Measurements from ENCODE around the gene FNDC11. TPM values are rescaled to one million over a fixed set of nuclear protein-coding genes. Genes with fewer than 3 reads are reported as not detected.

Gene FNDC11
- polyA plus RNA-seq, 2 of the 4 experiments (the other 2 are of a cell fraction): 0.14 to 0.18 TPM

DNA sequence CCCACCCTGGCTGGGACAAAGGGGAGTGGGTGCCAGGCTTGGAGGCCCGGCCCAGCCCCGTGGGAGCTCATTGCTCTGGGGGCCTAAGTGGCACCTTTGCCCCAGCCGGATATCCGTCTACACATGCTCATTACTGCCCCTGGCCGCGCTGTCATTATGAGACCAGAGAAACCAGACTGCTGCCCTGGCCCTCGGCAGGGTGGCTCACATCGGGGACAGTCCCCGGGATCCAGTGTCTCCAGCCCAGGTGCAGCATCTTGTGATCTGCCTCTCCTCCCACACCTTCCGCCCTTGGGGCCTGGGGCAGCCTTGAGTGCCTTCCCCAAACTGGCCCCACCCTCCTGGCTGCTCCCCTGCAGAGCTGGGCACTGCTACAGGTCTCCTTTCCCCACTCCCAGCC, 11.3 kb upstream of the FNDC11 start:
- Histone ChIP-seq H3K9me3 (no peaks in the 10 kb centered on the region), H3K4me2 (no peak overlapping the region), H3K4me3 (no peak overlapping the region), H3K4me1 (peaks cover 19% of the 10 kb centered on the region), H3K27ac (no peak overlapping the region)
- TF ChIP-seq HOXB13 (CRISPR knock-in tag; IDR thresholded peaks at IDR 0.05; ENCODE audit: low read depth): no peak
- no peak for TF ChIP-seq RNF2 (IDR thresholded peaks at IDR 0.05; ENCODE audit: borderline replicate concordance, low read depth)
- no peak for TF ChIP-seq CBX8 (IDR thresholded peaks at IDR 0.05)
- TF ChIP-seq NR3C1 (IDR thresholded peaks at IDR 0.05): no peak
- TF ChIP-seq NFE2L2 (conservative IDR thresholded peaks at IDR 0.05; ENCODE audit: low read length): no peak
- TF ChIP-seq, protein P1, sequence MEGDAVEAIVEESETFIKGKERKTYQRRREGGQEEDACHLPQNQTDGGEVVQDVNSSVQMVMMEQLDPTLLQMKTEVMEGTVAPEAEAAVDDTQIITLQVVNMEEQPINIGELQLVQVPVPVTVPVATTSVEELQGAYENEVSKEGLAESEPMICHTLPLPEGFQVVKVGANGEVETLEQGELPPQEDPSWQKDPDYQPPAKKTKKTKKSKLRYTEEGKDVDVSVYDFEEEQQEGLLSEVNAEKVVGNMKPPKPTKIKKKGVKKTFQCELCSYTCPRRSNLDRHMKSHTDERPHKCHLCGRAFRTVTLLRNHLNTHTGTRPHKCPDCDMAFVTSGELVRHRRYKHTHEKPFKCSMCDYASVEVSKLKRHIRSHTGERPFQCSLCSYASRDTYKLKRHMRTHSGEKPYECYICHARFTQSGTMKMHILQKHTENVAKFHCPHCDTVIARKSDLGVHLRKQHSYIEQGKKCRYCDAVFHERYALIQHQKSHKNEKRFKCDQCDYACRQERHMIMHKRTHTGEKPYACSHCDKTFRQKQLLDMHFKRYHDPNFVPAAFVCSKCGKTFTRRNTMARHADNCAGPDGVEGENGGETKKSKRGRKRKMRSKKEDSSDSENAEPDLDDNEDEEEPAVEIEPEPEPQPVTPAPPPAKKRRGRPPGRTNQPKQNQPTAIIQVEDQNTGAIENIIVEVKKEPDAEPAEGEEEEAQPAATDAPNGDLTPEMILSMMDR (IDR thresholded peaks at IDR 0.05): no peak
- TF ChIP-seq KDM5A (IDR thresholded peaks at IDR 0.05): no peak
- no peak for TF ChIP-seq NPAS2 (CRISPR knock-in tag; IDR thresholded peaks at IDR 0.05; ENCODE audit: borderline replicate concordance)
- no peak for TF ChIP-seq CHD2 (IDR thresholded peaks at IDR 0.05; ENCODE audit: low read length, partially characterized antibody)
- TF ChIP-seq, protein P2, sequence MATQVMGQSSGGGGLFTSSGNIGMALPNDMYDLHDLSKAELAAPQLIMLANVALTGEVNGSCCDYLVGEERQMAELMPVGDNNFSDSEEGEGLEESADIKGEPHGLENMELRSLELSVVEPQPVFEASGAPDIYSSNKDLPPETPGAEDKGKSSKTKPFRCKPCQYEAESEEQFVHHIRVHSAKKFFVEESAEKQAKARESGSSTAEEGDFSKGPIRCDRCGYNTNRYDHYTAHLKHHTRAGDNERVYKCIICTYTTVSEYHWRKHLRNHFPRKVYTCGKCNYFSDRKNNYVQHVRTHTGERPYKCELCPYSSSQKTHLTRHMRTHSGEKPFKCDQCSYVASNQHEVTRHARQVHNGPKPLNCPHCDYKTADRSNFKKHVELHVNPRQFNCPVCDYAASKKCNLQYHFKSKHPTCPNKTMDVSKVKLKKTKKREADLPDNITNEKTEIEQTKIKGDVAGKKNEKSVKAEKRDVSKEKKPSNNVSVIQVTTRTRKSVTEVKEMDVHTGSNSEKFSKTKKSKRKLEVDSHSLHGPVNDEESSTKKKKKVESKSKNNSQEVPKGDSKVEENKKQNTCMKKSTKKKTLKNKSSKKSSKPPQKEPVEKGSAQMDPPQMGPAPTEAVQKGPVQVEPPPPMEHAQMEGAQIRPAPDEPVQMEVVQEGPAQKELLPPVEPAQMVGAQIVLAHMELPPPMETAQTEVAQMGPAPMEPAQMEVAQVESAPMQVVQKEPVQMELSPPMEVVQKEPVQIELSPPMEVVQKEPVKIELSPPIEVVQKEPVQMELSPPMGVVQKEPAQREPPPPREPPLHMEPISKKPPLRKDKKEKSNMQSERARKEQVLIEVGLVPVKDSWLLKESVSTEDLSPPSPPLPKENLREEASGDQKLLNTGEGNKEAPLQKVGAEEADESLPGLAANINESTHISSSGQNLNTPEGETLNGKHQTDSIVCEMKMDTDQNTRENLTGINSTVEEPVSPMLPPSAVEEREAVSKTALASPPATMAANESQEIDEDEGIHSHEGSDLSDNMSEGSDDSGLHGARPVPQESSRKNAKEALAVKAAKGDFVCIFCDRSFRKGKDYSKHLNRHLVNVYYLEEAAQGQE (IDR thresholded peaks at IDR 0.05): no peak
- TF ChIP-seq, protein P3, sequence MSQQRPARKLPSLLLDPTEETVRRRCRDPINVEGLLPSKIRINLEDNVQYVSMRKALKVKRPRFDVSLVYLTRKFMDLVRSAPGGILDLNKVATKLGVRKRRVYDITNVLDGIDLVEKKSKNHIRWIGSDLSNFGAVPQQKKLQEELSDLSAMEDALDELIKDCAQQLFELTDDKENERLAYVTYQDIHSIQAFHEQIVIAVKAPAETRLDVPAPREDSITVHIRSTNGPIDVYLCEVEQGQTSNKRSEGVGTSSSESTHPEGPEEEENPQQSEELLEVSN (IDR thresholded peaks at IDR 0.05; ENCODE audit: borderline replicate concordance, low read depth): no peak
- TF ChIP-seq RCOR1 (IDR thresholded peaks at IDR 0.05; ENCODE audit: low read depth, low read length): no peak
- no peak for TF ChIP-seq CBX2 (IDR thresholded peaks at IDR 0.05; ENCODE audit: borderline replicate concordance, low read depth)
- no peak for TF ChIP-seq PHF8 (IDR thresholded peaks at IDR 0.05; ENCODE audit: borderline replicate concordance, low read depth)
- no peak for TF ChIP-seq FOSB (CRISPR knock-in tag; IDR thresholded peaks at IDR 0.05)
- no peak for TF ChIP-seq FOSL2 (IDR thresholded peaks at IDR 0.05)
- TF ChIP-seq FOSL2 (CRISPR knock-in tag; IDR thresholded peaks at IDR 0.05): no peak
- TF ChIP-seq POLR2AphosphoS2 (conservative IDR thresholded peaks at IDR 0.05; ENCODE audit: low read length): no peak
- TF ChIP-seq, protein P4, sequence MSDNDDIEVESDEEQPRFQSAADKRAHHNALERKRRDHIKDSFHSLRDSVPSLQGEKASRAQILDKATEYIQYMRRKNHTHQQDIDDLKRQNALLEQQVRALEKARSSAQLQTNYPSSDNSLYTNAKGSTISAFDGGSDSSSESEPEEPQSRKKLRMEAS (IDR thresholded peaks at IDR 0.05): no peak
- no peak for TF ChIP-seq HOXA7 (CRISPR knock-in tag; IDR thresholded peaks at IDR 0.05)
- TF ChIP-seq EP300 (IDR thresholded peaks at IDR 0.05): no peak
- 80% methylated on average over 8 of the region's 10 CpGs for WGBS (ENCODE audit: missing lambda C conversion rate)
- FAIRE-seq (no peak), ATAC-seq (no peak), DNase-seq (ENCODE audit: low read depth in 1 of 2, low spot score in 1 of 2) (no peak)
- CTCF ChIA-PET: interaction anchor here (2.0 kb wide), 1 partner anchor 431 kb away, joined by 7 read pairs; no protein-coding TSS in a partner anchor
- POLR2A ChIA-PET: interaction anchor here (1.0 kb wide), 1 partner anchor 438 kb away, joined by 4 read pairs; the partner anchor contains the start of gene PRPF6

DNA sequence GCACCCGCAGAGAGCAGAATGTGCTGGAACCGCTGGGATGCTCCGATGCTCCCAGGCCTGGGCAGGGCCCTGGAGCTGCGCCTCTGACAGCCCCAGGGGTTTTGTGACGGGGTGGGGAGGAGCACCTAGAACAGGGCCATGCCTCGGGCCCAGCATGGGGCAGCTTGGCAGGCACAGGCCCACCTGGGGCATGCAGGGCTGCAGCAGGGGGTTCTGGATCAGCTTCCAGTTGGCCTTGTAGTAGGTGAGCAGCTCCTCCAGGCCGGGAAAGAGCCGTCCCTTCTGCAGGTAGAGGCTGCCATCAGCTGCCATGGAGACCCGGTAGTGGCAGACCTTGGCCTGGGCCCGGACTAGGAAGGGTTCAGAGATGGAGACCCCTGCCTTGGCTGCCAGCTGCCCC, 10.8 kb upstream of the FNDC11 start:
- Histone ChIP-seq H3K4me3 (no peak overlapping the region), H3K27ac (no peak overlapping the region), H3K9me3 (no peaks in the 10 kb centered on the region), H3K4me2 (no peak overlapping the region), H3K4me1 (peaks cover 19% of the 10 kb centered on the region)
- DNase-seq (ENCODE audit: low read depth in 1 of 2, low spot score in 1 of 2) (no peak), ATAC-seq (no peak), FAIRE-seq (no peak)
- WGBS (ENCODE audit: missing lambda C conversion rate): 85% methylated on average over 5 of the region's 10 CpGs
- POLR2A ChIA-PET: interaction anchor here (0.6 kb wide), 1 partner anchor 407 kb away, joined by 5 read pairs; no protein-coding TSS in a partner anchor
- CTCF ChIA-PET: no interaction called here
- TF ChIP-seq, protein P2 (IDR thresholded peaks at IDR 0.05): no peak
- TF ChIP-seq CHD2 (IDR thresholded peaks at IDR 0.05; ENCODE audit: low read length, partially characterized antibody): no peak
- TF ChIP-seq, protein P5, sequence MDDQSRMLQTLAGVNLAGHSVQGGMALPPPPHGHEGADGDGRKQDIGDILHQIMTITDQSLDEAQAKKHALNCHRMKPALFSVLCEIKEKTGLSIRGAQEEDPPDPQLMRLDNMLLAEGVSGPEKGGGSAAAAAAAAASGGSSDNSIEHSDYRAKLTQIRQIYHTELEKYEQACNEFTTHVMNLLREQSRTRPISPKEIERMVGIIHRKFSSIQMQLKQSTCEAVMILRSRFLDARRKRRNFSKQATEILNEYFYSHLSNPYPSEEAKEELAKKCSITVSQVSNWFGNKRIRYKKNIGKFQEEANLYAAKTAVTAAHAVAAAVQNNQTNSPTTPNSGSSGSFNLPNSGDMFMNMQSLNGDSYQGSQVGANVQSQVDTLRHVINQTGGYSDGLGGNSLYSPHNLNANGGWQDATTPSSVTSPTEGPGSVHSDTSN (IDR thresholded peaks at IDR 0.05): no peak
- TF ChIP-seq EP300 (IDR thresholded peaks at IDR 0.05): no peak
- no peak for TF ChIP-seq NFE2L2 (conservative IDR thresholded peaks at IDR 0.05; ENCODE audit: low read length)
- TF ChIP-seq RNF2 (IDR thresholded peaks at IDR 0.05; ENCODE audit: borderline replicate concordance, low read depth): no peak
- TF ChIP-seq POLR2AphosphoS2 (conservative IDR thresholded peaks at IDR 0.05; ENCODE audit: low read length): no peak
- TF ChIP-seq HDAC2 (IDR thresholded peaks at IDR 0.05): no peak
- no peak for TF ChIP-seq ZSCAN20 (CRISPR knock-in tag; IDR thresholded peaks at IDR 0.05)
- TF ChIP-seq, protein P6, sequence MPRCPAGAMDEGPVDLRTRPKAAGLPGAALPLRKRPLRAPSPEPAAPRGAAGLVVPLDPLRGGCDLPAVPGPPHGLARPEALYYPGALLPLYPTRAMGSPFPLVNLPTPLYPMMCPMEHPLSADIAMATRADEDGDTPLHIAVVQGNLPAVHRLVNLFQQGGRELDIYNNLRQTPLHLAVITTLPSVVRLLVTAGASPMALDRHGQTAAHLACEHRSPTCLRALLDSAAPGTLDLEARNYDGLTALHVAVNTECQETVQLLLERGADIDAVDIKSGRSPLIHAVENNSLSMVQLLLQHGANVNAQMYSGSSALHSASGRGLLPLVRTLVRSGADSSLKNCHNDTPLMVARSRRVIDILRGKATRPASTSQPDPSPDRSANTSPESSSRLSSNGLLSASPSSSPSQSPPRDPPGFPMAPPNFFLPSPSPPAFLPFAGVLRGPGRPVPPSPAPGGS (IDR thresholded peaks at IDR 0.05): no peak
